Osteoblast (primary cell): ENCODE data around the gene C15orf62. TPM values are rescaled to one million over a fixed set of nuclear protein-coding genes. Genes with fewer than 3 reads are reported as not detected.

Source experiments
- DNase-seq: peaks from one replicate; pipeline ENCODE4 v3.0.0; 2011; ENCODE audit warnings: low spot score, mixed read lengths; ENCODE audit not compliant: insufficient read length; ENCODE audit errors: missing footprints
- H2AFZ ChIP-seq: 2 replicates; pipeline ENCODE4 v1.6.0; 2011; ENCODE audit warnings: mild to moderate bottlenecking, low read length
- H3K27ac ChIP-seq: 2 replicates; pipeline ENCODE4 v1.5.1; 2011; ENCODE audit warnings: mild to moderate bottlenecking, low read depth, low read length, moderate library complexity
- H3K27me3 ChIP-seq: 2 replicates; pipeline ENCODE4 v1.6.0; 2012; ENCODE audit warnings: mild to moderate bottlenecking, control low read depth, inconsistent platforms, low read length, moderate library complexity; ENCODE audit not compliant: insufficient read depth
- H3K36me3 ChIP-seq: 2 replicates; pipeline ENCODE4 v1.5.1; 2011; ENCODE audit warnings: mild to moderate bottlenecking, low read length, control low read depth, moderate library complexity; ENCODE audit not compliant: insufficient read depth
- H3K4me1 ChIP-seq: 2 replicates; pipeline ENCODE4 v1.5.1; 2011; ENCODE audit warnings: mild to moderate bottlenecking, low read length, control low read depth, moderate library complexity; ENCODE audit not compliant: insufficient read depth
- H3K4me2 ChIP-seq: 2 replicates; pipeline ENCODE4 v1.6.0; 2011; ENCODE audit warnings: mild to moderate bottlenecking, low read length; ENCODE audit not compliant: insufficient read depth
- H3K4me3 ChIP-seq: fragments of 200-600 bp; sonication (generic); 3 replicates; pipeline ENCODE4 v1.5.1; 2012; ENCODE audit warnings: mild to moderate bottlenecking, low read length, inconsistent platforms; ENCODE audit not compliant: insufficient read depth
- H3K79me2 ChIP-seq: 2 replicates; pipeline ENCODE4 v1.6.0; 2012; ENCODE audit warnings: mild to moderate bottlenecking, low read length, control low read depth, inconsistent platforms; ENCODE audit not compliant: insufficient read depth
- H3K9me3 ChIP-seq: 2 replicates; pipeline ENCODE4 v1.5.1; 2011; ENCODE audit warnings: low read depth, low read length, control low read depth
- H4K20me1 ChIP-seq: 2 replicates; pipeline ENCODE4 v1.6.0; 2012; ENCODE audit warnings: mild to moderate bottlenecking, low read length, control low read depth; ENCODE audit not compliant: insufficient read depth
- CTCF ChIP-seq: IDR thresholded peaks from 2 replicates; pipeline ENCODE4 v1.5.1; 2011; ENCODE audit warnings: mild to moderate bottlenecking, low read depth, low read length, moderate library complexity; ENCODE audit errors: extremely low read depth
- total RNA-seq: library from RNA; depleted of rRNA; stranded (reverse); fragments of >200 nt; gene quantifications from 2 replicates; pipeline ENCODE4 v1.2.3, GENCODE V29; 2012

Gene C15orf62
- total RNA-seq, 1 donor, result under 0.01 TPM

GRCh38 chr15:40763801-40764628 lies 5.8 kb upstream of the C15orf62 start, which contains the start of gene GCHFR:
Gene GCHFR (plus strand): TSS chr15:40764068. CDS start chr15:40764181, 113 bp downstream.
- peak; percentile 96 for DNase-seq
- Histone ChIP-seq H3K9me3 (no peaks in the 10 kb centered on the region), H3K27ac (peak within 1 kb of the TSS; percentile 26), H3K36me3 (no peaks in the 10 kb centered on the region), H3K79me2 (no peaks in the 10 kb centered on the region), H4K20me1 (peaks cover 8% of the 10 kb centered on the region), H3K4me1 (peaks cover 43% of the 10 kb centered on the region), H3K4me2 (peak within 1 kb of the TSS; percentile 93), H3K4me3 (peak within 1 kb of the TSS; percentile 73), H2AFZ (peak within 1 kb of the TSS; percentile 83), H3K27me3 (peaks cover 6% of the 10 kb centered on the region)
- peak; percentile 13 for TF ChIP-seq CTCF

- no peaks in the 10 kb centered on the region for H3K9me3 ChIP-seq
- DNase-seq, result peak; percentile 77
- H3K4me2 ChIP-seq, result peak overlapping the region; percentile 93
- H3K36me3 ChIP-seq, result no peaks in the 10 kb centered on the region
- H3K4me3 ChIP-seq, result peak overlapping the region; percentile 73
- no peak for TF ChIP-seq CTCF
- peaks cover 43% of the 10 kb centered on the region for H3K4me1 ChIP-seq
- H4K20me1 ChIP-seq, result peaks cover 8% of the 10 kb centered on the region
- H3K79me2 ChIP-seq, result no peaks in the 10 kb centered on the region
- peaks cover 6% of the 10 kb centered on the region for H3K27me3 ChIP-seq
- H3K27ac ChIP-seq, result peak overlapping the region; percentile 26
- peak overlapping the region; percentile 56 for H2AFZ ChIP-seq
Measured at GRCh38 chr15:40764629-40765103, 5.1 kb upstream of the C15orf62 start.

- peak; percentile 90 for DNase-seq
- peaks cover 12% of the 10 kb centered on the region for H4K20me1 ChIP-seq
- no peak for TF ChIP-seq CTCF
- no peaks in the 10 kb centered on the region for H3K9me3 ChIP-seq
- peak overlapping the region; percentile 93 for H3K4me2 ChIP-seq
- no peaks in the 10 kb centered on the region for H3K79me2 ChIP-seq
- H3K36me3 ChIP-seq, result peaks cover 5% of the 10 kb centered on the region
- peak overlapping the region; percentile 28 for H3K27ac ChIP-seq
- peaks cover 43% of the 10 kb centered on the region for H3K4me1 ChIP-seq
- no peaks in the 10 kb centered on the region for H3K27me3 ChIP-seq
- peak overlapping the region; percentile 1 for H3K4me3 ChIP-seq
- H2AFZ ChIP-seq, result no peak overlapping the region
Measured at GRCh38 chr15:40766194-40766815, 3.5 kb upstream of the C15orf62 start.
